GM10847 (cell line): ENCODE data around the gene SUSD1.

Experiments used
- POLR2A ChIP-seq: IDR thresholded peaks from 2 replicates; pipeline ENCODE4 v1.6.1; 2011; ENCODE audit not compliant: insufficient read length; ENCODE audit errors: extremely low read depth

Gene SUSD1

DNA sequence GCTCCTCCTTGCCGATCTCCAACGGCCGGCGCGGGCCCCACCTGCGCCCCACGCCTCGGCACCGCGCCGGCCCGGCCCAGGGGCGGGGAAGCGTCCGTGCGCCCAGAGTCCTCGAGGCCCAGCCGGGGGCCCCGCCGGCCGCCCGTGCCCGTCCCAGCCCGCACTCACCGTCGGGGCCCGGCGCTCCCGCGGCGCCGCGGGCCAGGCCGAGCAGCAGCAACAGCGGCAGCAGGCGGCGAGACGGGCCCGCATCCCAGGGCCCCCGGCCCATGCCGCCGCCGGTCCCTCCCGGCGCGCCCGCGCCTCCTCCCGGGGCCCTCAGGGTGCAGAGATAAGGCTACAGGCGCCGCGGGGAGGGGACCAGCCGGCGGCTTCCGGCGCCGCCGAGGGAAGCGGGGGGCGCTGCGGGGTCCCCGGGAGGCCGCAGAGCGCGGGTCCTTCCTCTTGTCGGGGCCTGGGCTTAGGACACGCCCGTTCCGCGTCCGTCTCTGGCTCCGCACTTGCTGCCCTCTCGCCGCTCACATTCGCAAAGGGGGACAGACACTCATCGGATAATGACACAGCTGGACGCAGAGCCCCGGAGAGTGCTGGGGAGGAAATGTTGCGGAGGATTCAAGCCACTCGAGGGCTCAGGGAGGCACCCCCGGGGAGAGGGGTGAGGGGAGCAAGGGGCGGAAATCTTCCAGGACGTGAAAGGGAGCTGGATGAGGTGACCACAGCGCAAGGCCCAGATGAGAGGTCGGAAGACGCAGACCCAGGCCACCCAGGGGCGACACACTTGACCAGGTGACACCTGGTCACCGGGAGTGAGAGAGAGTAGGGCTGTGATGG is at the start of gene SUSD1:
Gene SUSD1 (minus strand): TSS at position 333 of the 831 bp plus-strand sequence. CDS start 62 bp downstream, at position 271.
- TF ChIP-seq POLR2A: no peak

DNA sequence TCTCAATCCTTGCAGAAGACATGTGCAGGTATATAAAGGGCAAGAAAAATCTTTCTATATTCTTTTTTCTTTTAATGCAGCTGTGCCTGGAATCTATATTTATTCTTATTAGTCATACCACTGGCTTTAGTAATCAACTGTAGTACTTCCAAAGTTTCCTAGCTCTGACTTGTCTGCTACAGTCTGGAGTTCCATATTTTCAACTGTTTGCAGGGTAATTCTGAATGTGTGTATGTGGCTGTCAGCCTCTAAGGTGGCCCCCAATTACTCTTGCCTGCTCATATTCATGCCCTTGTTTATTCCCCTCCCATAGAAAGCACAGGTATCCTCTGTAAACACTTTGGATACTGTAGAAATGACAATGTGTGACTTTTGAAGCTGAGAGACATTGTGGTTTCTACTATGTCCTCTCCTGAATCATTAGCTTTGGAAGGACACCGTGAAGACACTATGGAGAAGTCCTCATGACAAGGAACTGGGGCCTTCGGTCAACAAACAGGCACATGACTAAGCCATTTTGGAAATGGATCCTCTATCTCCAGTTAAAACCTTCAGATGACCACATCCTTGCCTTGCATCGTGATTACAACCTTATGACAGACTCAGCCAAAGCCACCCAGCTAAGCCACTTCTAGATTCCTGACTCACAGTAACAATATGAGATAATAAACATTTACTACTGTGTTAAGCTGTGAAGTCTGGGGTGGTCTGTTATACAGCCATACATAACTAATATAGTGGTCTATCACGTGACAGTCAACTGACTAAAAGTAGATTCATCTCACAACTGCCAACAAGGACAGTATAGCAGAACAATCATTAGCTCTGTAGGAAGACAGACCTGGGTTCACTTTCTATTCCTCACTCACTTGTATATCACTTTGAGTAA is 49.5 kb upstream of the SUSD1 start:
- no peak for TF ChIP-seq POLR2A

- TF ChIP-seq POLR2A: no peak
These were observed 43.8 kb upstream of the SUSD1 start for GRCh38 chr9:112218908-112219307.

DNA sequence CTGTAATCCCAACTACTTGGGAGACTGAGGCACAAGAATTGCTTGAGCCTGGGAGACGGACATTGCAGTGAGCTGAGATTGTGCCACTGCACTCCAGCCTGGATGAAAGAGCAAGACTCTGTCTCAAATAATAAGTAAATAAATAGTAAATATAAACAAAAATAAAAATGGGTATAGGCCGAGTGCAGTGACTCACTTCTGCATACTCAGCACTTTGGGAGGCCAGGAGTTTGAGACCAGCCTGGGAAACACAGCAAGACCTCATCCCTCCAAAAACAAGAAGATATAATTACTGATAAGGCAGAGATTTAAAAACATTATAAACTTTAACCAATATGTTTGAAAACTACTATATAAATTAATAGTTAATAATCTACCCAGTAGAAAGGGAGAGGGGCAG is 37.8 kb upstream of the SUSD1 start:
- TF ChIP-seq POLR2A: no peak

DNA sequence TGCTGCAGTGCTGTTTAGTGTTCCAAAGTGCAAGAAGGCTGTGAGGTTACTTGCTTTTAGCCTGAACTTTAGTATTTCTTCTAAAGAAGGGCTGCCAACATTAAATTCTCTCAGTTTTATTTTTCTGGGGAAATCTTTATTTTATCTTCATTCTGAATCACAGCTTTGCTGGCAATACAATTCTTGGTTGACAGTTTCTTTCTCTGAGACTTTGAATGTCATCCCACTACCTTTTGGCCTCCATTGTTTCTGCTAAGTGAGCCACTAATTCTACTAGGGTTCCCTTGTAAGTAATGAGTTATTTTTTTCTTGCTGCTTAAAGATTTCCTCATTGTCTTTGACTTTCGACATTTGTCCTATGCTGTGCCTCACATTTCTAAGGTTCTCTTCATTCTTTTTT is 32.4 kb upstream of the SUSD1 start:
- no peak for TF ChIP-seq POLR2A

- no peak for TF ChIP-seq POLR2A
These were observed 28.4 kb upstream of the SUSD1 start for GRCh38 chr9:112203536-112203935.

DNA sequence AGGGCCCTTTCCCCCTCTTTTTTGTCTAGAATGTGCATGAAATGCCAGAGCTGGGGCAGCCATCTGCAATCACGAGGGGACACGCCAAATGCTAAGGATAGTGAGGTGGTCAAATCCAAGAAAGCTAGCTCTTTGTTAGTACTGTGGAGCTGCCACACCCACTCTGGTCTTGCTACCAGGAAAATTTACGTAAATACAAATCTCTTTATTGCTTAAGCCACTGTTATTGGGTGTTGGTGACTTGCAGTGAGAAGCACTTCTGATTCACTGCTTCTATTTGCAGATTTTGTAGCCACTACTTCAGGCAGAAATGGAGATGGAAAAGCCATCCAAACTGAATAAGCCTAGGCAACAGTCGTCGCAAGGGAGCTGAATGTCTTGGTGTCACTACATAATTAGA is 25.6 kb upstream of the SUSD1 start:
- no peak for TF ChIP-seq POLR2A

DNA sequence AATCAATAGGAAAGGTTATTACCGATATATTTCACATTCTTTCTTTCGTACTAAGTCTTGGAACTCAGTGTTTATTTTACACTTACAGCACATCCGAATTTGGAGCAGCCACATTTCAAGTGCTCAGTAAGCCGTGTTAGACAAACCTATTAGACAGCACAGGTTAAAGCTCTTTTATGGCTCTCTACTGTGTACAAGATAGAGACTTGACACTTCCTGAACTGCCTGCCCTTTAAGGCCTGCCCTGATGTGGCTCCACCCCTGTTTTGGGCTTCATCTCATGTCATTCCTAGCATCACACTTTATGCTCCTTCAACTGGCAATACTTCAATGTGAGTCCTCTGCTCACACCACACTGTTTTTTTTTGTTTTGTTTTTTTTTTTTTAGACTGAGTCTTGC is 23.5 kb upstream of the SUSD1 start:
- no peak for TF ChIP-seq POLR2A

GRCh38 chr9:112194969-112195431 is 19.9 kb upstream of the SUSD1 start:
- TF ChIP-seq POLR2A: no peak

DNA sequence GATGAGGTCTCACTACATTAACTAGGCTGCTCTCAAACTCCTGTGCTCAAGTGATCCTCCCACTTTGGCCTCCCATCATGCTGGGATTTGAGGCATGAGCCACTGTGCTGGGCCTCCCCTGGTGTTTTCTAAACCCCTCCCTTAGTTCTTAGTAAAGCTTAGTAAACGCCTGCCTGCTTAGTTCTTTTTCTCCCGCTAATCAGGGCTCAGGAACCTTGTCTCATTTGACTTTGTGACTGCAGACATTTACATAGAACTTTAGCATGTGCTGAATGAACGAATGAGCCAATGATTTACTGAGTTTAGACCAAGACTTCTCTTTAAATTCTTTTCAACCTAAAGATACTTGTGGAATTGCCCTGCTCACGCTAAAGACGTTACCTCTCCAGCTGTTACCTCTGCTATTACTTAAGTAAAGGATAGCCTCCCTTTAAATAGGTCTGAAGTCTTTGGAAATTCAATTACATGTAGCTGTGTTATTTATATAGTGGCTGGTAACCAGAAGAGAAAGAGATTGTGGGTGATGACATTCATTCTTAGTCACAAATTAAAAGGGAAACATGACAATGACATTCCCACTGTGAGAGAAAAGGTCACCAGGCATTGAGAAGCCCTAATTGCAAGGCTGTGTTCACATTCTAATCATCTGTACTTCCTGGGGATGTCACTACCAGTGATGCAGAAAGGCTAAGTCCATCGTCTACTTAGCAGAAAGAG is 18.6 kb upstream of the SUSD1 start:
- TF ChIP-seq POLR2A: no peak

DNA sequence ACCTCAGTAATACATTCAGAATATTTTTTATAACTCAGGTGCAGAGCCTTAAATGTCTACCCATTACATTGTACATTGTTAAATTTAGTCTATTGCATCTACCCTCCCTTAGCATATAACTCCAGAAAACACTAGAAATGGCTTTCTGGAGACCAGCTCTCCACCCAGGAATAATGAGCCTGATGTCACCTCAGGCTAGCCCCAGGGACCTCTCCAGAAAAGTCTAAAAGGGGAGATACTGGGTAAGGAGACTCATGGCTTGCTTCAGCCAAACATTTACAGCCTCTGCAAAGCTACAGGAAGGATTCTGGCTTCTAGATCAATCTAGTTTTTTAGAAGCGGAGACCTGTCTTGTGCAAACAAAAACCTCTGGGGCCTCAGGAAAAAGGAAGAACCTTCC is 13.8 kb upstream of the SUSD1 start:
- no peak for TF ChIP-seq POLR2A

DNA sequence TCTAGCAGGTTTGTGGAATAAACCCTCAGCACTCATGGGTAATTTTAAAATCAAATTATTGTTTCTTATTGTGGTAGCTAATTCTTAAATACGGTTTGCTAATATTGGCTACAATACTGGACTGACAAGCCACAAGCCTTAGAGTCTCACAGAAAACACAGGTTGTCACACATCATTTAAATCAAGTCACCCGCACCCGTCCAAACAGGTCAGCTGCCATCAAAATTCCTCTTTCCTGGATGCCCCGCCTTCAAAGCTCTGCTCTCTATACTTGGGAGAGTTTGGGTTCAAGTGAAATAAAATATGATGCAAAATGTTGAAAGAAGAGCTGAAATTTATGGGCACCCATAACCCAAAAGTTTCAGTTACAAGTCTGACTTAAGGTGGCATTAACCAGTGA is 12.3 kb upstream of the SUSD1 start:
- no peak for TF ChIP-seq POLR2A

GRCh38 chr9:112186695-112187094 is 11.6 kb upstream of the SUSD1 start:
- TF ChIP-seq POLR2A: no peak

GRCh38 chr9:112184946-112185345 is 9.8 kb upstream of the SUSD1 start:
- no peak for TF ChIP-seq POLR2A

GRCh38 chr9:112184221-112184620 is 9.1 kb upstream of the SUSD1 start:
- no peak for TF ChIP-seq POLR2A
